Retinal pigment epithelial cell (primary cell): ENCODE data around the gene CBL.

Experiments used
- DNase-seq: peaks from one replicate; pipeline ENCODE4 v3.0.0-alpha.2; 2010; ENCODE audit warnings: low read depth
- H3K4me3 ChIP-seq: 2 replicates; pipeline ENCODE4 v1.5.1; 2011; ENCODE audit warnings: mild to moderate bottlenecking, low read length, control low read depth, moderate library complexity
- CTCF ChIP-seq: conservative IDR thresholded peaks from 2 replicates; pipeline ENCODE4 v1.5.1; 2011; ENCODE audit warnings: low read depth, low read length, control low read depth, inconsistent platforms

CBL gene

DNA sequence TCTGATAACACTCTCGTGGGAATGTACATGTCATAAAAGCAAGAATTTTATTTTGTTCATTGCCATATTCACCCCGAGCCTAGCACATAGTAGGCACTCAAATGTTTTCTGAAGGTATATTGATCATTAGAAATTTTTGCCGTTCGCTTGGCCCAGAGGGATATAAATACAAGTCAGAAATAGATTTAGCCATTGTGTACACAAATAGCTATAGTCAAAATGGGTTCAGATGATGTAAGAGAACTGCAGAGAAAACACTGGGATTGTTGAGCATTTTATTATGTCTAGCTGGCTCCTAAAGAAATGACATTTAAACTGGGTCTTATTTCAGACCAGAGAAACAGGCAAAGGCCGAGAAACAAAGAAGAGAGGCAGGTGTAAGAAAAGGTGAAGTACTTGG lies 61.5 kb downstream of the CBL start:
- no peak for TF ChIP-seq CTCF
- H3K4me3 ChIP-seq = no peak overlapping the region
- no peak for DNase-seq

DNA sequence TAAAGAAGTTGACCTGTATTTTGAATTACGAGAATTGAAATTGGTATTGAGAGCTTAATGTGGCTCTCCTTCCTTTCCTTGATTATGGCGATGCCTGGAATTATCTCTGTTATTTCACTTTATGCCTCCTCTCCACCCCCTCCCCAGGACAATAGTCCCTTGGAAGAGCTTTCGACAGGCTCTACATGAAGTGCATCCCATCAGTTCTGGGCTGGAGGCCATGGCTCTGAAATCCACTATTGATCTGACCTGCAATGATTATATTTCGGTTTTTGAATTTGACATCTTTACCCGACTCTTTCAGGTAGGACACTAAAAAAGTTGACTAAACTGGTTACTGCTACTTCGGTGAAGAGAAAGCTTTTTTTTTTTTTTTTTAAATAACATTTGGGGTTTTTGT lies 67.6 kb downstream of the CBL start:
- no peak for DNase-seq
- no peak for TF ChIP-seq CTCF
- H3K4me3 ChIP-seq = no peak overlapping the region

GRCh38 chr11:119277660-119278059 lies 71.5 kb downstream of the CBL start:
- no peak for TF ChIP-seq CTCF
- H3K4me3 ChIP-seq = no peak overlapping the region
- DNase-seq = no peak

GRCh38 chr11:119282495-119282894 lies 76.4 kb downstream of the CBL start:
- no peak for TF ChIP-seq CTCF
- H3K4me3 ChIP-seq = no peak overlapping the region
- DNase-seq = no peak

DNA sequence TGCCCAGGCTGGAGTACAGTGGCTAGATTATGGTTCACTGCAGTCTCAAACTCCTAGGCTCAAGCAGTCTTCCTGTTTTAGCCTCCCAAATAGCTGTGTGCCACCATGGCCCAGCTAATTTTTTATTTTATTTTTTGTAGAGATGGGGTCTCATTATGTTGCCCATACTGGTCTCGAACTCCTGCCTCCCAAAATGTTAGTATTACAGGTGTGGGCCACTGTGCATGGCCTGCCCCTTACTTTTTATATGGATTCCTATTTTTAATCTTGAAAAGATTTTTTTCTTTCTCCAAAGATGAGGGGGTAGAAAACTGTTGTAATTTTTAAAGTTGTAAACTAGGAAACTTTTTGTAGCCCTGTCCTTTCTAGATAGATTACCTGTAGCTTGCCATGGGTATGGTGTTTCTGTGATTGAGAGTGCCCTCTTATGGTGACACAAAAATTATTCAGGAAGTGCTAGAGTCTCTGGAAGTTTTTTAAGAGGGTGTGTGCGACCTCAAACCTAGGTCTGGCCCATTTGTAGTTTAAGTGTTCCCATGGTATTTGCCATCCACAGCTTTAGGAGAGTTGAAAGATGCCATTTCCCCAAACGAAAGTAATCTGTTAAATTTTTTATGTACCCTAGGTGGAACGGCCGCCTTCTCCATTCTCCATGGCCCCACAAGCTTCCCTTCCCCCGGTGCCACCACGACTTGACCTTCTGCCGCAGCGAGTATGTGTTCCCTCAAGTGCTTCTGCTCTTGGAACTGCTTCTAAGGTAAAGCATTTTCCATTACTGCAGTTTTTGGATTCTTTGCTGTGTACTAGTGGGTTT lies 78.4 kb downstream of the CBL start:
- TF ChIP-seq CTCF = peak; percentile 47
- H3K4me3 ChIP-seq = no peak overlapping the region
- DNase-seq = no peak

GRCh38 chr11:119285431-119285830 lies 79.3 kb downstream of the CBL start:
- H3K4me3 ChIP-seq = no peak overlapping the region
- no peak for DNase-seq
- no peak for TF ChIP-seq CTCF

DNA sequence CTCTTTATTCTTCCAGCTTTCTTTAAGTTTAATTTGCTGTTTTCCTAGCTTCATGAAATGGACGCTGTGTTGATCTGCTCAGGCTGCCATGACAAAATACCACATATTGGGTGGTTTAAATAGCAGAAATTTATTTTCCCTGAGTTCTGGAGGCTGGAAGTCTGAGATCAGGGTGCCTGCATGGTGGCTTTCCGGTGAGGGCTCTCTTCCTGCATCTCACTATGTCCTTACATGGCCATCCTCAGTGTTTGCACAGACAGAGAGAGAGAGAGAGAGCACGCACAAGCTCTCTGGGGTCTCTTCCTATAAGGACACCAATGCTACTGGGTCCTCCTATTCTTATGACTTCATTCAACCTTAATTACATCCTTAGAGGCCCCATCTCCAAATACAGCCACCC lies 82.1 kb downstream of the CBL start:
- DNase-seq = no peak
- H3K4me3 ChIP-seq = no peak overlapping the region
- TF ChIP-seq CTCF = no peak
